ENCODE measurements around the gene EMD. TPM values are rescaled to one million over a fixed set of nuclear protein-coding genes. Genes with fewer than 3 reads are reported as not detected.

The EMD gene
- polyA plus RNA-seq, 1 donor (not counting 4 experiments of a cell fraction or from before 2014, with no cell fraction given), result 36.9 TPM

- Histone ChIP-seq H3K79me2 (ENCODE audit: control insufficient read depth, insufficient read depth, low read length) (peaks cover 2% of the 10 kb centered on the region), H3K4me3 (ENCODE audit: control insufficient read depth in 2 of 3, extremely low read depth in 1 of 3, insufficient read depth in 2 of 3, low read depth in 1 of 3, low read length in 3 of 3) (no peak overlapping the region), H3K9ac (ENCODE audit: control insufficient read depth, extremely low read depth, insufficient read depth, low read length) (no peak overlapping the region), H4K20me1 (ENCODE audit: control insufficient read depth, extremely low read depth, insufficient read depth, low read length) (peaks cover 35% of the 10 kb centered on the region), H3K9me3 (ENCODE audit: control insufficient read depth, low read depth, low read length) (peaks cover 3% of the 10 kb centered on the region), H3K9me1 (ENCODE audit: control insufficient read depth, extremely low read depth, insufficient read depth, low read length) (no peaks in the 10 kb centered on the region), H3K27ac (ENCODE audit: control insufficient read depth, insufficient read depth, low read length) (no peak overlapping the region), H3K4me2 (ENCODE audit: control insufficient read depth, extremely low read depth, insufficient read depth, low read depth, low read length) (no peak overlapping the region), H3K27me3 (ENCODE audit: control insufficient read depth, extremely low read depth, insufficient read depth, low read length) (no peaks in the 10 kb centered on the region), H2AFZ (ENCODE audit: control insufficient read depth, low read length) (no peak overlapping the region), H3K4me1 (ENCODE audit: control insufficient read depth, extremely low read depth, insufficient read depth, low read length) (no peaks in the 10 kb centered on the region), H3K36me3 (ENCODE audit: control insufficient read depth in 2 of 2, extremely low read depth in 1 of 2, insufficient read depth in 2 of 2, low read length in 2 of 2) (peaks cover 23 to 32% of the 10 kb centered on the region in 2 experiments)
- no peak for FAIRE-seq
- dilution Hi-C loops (cut with MboI; ENCODE audit: extremely low pct_ligation_motif_present, low sequenced_read_pairs), result no loop called here
- no peak for DNase-seq (ENCODE audit: low read depth, low spot score)
- TF ChIP-seq EZH2 (IDR thresholded peaks at IDR 0.05; ENCODE audit: low read length), result no peak
- no peak for TF ChIP-seq CTCF (optimal IDR thresholded peaks at IDR 0.05 in 1 of 3, IDR thresholded peaks at IDR 0.05 in 1 of 3, conservative IDR thresholded peaks at IDR 0.05 in 1 of 3; ENCODE audit: extremely low read depth in 1 of 3, insufficient read depth in 2 of 3, low read length in 3 of 3)
Observed at GRCh38 chrX:154352012-154352401, 27.1 kb upstream of the EMD start.

GRCh38 chrX:154352466-154352865 is 26.6 kb upstream of the EMD start:
- no peak overlapping the region for H3K4me2 ChIP-seq (ENCODE audit: control insufficient read depth, extremely low read depth, insufficient read depth, low read depth, low read length)
- no peaks in the 10 kb centered on the region for H3K27me3 ChIP-seq (ENCODE audit: control insufficient read depth, extremely low read depth, insufficient read depth, low read length)
- no peak overlapping the region for H3K9ac ChIP-seq (ENCODE audit: control insufficient read depth, extremely low read depth, insufficient read depth, low read length)
- H3K27ac ChIP-seq (ENCODE audit: control insufficient read depth, insufficient read depth, low read length), result no peak overlapping the region
- peaks cover 6% of the 10 kb centered on the region for H3K79me2 ChIP-seq (ENCODE audit: control insufficient read depth, insufficient read depth, low read length)
- DNase-seq (ENCODE audit: low read depth, low spot score), result no peak
- peaks cover 3% of the 10 kb centered on the region for H3K9me3 ChIP-seq (ENCODE audit: control insufficient read depth, low read depth, low read length)
- FAIRE-seq, result no peak
- dilution Hi-C loops (cut with MboI; ENCODE audit: extremely low pct_ligation_motif_present, low sequenced_read_pairs), result no loop called here
- peaks cover 23 to 32% of the 10 kb centered on the region in 2 experiments for H3K36me3 ChIP-seq (ENCODE audit: control insufficient read depth in 2 of 2, extremely low read depth in 1 of 2, insufficient read depth in 2 of 2, low read length in 2 of 2)
- H3K4me3 ChIP-seq (ENCODE audit: control insufficient read depth in 2 of 3, extremely low read depth in 1 of 3, insufficient read depth in 2 of 3, low read depth in 1 of 3, low read length in 3 of 3), result no peak overlapping the region
- no peaks in the 10 kb centered on the region for H3K4me1 ChIP-seq (ENCODE audit: control insufficient read depth, extremely low read depth, insufficient read depth, low read length)
- TF ChIP-seq CTCF (optimal IDR thresholded peaks at IDR 0.05 in 1 of 3, IDR thresholded peaks at IDR 0.05 in 1 of 3, conservative IDR thresholded peaks at IDR 0.05 in 1 of 3; ENCODE audit: extremely low read depth in 1 of 3, insufficient read depth in 2 of 3, low read length in 3 of 3), result no peak
- no peak for TF ChIP-seq EZH2 (IDR thresholded peaks at IDR 0.05; ENCODE audit: low read length)
- H4K20me1 ChIP-seq (ENCODE audit: control insufficient read depth, extremely low read depth, insufficient read depth, low read length), result peaks cover 37% of the 10 kb centered on the region
- no peaks in the 10 kb centered on the region for H3K9me1 ChIP-seq (ENCODE audit: control insufficient read depth, extremely low read depth, insufficient read depth, low read length)
- H2AFZ ChIP-seq (ENCODE audit: control insufficient read depth, low read length), result no peak overlapping the region

Measured in keratinocyte (primary cell).